HG02588 (cell line): ENCODE results near the gene SRP14.

Experiments used
- ATAC-seq: cut with Tn5 transposase; IDR thresholded peaks from one replicate; pipeline ENCODE4 v1.9.1; 2021; ENCODE audit warnings: mild to moderate bottlenecking, moderate library complexity; ENCODE audit not compliant: unreplicated experiment

The SRP14 gene

GRCh38 chr15:40069178-40070165 lies 30.5 kb upstream of the SRP14 start:
- peak; percentile 72 for ATAC-seq

DNA sequence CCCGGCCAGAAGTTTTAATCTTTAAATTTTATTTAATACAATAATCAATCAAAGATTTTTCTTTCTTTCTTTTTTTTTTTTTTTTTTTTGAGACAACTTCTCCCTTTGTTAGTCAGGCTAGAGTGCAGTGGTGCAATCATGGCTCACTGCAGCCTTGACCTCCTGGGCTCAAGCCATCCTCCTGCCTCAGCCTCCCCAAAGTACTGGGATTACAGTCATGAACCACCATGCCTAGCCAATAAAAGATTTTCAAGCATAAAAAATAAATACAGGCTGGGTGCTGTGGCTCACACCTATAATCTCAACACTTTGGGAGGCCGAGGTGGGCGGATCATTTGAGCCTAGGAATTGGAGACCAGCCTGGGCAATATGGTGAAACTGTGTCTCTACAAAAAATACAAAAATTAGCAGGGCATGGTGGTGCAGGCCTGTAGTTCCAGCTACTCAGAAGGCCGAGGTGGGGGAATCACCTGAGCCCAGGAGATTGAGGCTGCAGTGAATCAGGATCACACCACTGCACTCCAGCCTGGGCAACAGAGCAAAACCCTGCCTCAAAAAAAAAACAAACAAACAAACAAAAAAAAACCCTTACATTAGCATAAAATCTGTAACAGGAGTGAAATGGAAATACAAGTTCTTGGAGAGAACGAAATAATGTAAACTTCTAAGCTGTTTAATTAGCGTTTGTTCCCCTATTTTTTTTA lies 29.1 kb upstream of the SRP14 start:
- no peak for ATAC-seq

GRCh38 chr15:40066589-40066988 lies 27.6 kb upstream of the SRP14 start:
- no peak for ATAC-seq

DNA sequence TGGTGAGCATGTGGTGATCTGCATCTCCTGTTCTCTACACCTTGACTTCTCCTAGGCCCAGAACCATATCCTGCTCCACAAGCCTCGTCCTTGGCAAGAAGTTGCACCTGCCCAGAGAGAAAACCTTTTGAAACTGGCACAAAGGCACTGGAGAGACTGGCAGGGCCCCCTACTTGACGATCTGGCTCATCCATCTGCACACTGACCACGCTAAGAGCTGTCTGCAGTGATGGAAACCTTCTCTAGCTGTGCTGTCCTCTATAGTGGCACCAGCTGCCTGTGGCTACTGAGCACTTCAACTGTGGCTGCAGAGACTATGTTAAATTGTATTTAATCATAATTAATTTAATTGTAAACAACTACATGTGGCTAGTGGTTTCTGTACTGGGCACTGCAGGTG lies 26.2 kb upstream of the SRP14 start:
- ATAC-seq: no peak

DNA sequence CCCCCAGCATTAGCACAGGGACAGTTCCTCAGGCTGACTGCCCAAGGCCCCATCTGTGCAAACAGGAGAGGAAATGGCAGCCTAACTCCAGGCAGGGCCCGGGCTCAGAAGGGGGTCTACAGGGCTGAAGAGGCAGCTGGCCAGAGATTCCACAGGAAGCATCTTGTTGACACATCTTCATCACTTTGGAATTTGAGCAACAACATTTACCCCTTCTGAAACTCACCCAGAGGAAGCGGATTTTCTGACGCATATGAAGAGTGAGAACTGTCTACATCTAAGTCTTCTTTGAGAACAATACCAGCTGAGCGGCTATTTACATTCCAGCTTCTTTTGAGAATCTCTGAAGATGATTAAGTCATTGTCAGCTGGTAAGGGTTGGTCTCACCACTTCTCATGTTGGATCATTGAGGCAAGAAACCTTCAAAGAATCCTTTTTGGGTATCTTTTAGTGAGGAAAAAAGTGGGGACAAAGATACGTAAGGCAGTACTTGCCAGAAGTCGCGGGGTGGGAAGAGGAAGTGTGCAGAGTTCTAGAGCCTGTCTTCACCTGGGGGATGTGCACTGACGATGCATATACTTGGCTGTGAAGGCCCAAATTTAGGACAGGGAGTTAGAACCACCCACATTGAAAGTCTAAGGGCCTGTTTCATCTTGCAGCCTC lies 25.4 kb upstream of the SRP14 start:
- ATAC-seq: peak; percentile 42

- ATAC-seq: no peak
Measured at GRCh38 chr15:40063563-40064011, 24.6 kb upstream of the SRP14 start.

- ATAC-seq: no peak
Measured at GRCh38 chr15:40062816-40063562, 24.0 kb upstream of the SRP14 start.

DNA sequence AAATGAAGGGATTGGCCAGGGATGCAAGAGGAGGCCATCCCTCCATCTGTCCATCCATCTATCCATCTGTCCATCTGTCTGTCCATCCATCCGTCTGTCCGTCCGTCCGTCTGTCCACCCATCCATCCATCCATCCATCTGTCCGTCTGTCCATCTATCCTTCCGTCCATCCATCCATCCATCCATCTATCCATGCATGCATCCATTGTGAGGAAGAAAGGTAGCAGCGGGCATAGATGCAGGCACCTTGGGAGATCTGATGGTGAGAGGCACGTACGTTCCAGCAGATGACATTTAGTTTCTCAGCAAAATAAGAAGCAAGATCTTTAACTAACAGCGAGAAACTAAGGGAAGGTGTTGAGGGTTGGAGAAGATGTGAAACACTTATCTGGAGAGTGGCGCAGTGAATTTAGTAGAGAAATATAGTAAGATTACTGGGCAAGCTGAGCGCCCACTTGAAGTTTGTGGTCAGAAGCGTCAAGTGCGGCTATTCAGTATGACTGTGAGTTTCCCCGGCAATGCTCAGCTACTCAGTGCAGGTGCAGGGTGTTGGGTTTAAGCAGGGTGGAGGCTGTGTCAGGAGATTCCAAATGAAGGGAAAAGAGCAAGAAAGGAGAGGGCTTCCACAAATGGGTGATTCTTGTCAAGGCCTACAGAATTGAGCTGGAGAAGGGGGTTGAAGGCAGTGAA lies 22.4 kb upstream of the SRP14 start:
- peak; percentile 48 for ATAC-seq

- ATAC-seq: no peak
Measured at GRCh38 chr15:40060236-40060961, 21.4 kb upstream of the SRP14 start.

- no peak for ATAC-seq
Measured at GRCh38 chr15:40059821-40060220, 20.8 kb upstream of the SRP14 start.

- ATAC-seq: no peak
Measured at GRCh38 chr15:40058476-40059140, 19.6 kb upstream of the SRP14 start.

DNA sequence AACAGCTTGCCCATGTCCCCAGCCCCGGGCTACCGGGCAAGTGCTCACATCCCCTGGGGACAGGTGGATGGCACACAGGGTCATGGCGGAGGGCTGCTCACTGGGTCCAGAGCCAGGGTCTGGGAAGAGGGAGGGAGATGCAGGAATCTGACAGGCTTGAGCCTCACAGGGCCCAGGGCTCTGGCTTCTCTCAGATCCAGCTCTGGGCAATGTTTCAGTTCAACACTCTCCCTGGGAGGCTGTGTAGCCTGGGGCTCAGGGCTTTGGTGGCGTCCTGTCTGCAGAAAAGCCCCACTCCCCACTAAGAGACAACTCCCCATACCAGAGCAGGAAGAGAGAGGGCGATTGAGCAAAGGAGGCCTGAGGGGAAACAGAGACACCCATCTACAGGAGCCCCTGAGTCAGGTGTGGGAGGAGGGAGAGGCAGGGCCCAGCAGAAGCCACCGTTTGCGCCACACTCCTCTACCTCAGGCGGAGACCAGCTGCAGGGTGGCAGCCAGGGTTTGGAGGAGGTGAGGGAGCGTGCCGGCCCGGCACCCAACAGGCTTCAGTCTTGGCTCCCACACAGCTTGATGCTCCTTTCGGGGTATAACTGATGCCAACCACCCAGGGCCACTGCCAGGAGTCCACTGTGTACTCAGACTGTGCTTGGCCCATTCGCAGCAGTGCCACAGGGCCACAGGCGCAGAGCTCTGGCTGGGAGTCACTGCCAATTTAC lies 16.8 kb upstream of the SRP14 start:
- no peak for ATAC-seq

GRCh38 chr15:40054855-40055575 lies 16.0 kb upstream of the SRP14 start:
- peak; percentile 80 for ATAC-seq

- ATAC-seq: peak; percentile 42
Measured at GRCh38 chr15:40054605-40054854, 15.5 kb upstream of the SRP14 start.

DNA sequence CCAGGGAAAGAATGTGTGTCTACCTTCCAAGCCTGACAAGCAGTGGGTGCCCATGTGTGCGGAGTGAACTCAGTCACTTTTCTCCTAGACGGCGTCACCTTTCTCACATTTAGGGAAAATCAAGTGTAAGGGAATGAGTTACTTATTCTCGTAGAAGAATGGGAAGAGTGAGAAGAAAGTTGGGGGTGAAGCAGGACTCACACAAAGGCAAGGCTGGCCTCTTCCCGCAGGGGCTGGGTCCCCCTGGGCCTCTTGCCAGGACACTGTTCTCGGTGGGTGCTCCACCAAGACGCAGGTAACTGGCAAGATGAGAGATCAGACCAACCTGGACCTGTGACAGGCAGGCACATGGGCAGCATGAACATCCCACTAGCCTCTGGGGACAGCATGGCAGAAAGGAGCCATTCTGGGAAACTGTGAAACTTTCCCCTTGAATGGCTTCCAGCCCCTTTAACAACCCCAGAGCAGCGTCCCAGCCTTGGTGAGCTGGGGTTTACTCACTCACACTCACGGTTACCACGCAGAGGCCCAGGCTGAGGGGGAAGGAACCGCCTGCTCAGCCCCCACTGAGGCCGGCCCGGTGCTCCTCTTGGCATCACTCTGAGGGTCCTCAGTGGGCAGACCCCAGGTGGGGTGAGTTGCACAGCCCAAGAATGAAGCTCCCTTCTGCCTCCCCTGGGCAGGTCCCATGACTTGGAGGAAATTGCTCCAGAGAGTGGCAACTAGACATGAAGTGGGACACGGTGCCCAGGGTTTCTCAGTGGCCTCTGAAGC lies 15.0 kb upstream of the SRP14 start:
- ATAC-seq: peak; percentile 27

DNA sequence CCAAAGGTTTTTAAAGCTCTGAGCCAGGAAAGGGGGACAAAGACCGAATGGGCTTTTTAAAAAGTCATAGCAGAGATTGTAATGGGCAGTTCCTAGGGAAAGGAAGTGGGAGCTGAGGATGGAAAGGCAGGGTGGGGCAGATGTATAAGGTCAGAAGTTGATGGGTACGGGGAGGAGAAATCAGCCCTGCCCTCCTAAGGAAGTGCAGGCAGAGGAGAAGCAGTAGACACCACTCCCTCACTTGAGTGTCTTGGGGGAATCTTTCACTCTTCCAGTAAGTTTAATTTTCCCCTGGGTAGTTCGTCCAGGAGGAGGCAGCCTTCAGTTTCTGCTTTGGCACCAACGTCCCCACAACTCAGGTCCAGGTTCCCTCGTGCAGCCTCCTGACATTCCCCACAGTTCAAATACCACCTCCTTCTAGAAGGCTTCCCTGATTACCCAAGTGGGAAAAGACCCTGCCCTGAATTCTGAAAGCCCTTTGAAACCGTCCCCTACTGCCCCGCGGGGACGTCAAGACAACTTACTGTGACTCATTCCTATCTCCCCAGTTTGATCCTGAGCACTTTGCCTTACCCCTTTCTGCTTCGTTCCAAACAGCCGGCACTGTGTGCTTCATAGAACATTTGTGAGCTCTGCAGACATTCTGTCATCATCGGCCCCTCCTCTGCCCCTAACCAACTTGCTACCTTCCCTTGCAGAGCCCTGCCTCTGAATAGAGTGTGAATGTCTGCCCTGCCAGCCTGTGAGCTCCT lies 14.3 kb upstream of the SRP14 start:
- no peak for ATAC-seq
